NCI-H1436 (cell line): Measurements from ENCODE around the gene SLC50A1.
A peak's percentile ranks its signal among the peaks of the same experiment; 100 is the strongest.

Experiments
- DNase-seq: peaks from one replicate; lab custom pipeline; 2025; lab: John Stamatoyannopoulos, UW

SLC50A1 gene

DNA sequence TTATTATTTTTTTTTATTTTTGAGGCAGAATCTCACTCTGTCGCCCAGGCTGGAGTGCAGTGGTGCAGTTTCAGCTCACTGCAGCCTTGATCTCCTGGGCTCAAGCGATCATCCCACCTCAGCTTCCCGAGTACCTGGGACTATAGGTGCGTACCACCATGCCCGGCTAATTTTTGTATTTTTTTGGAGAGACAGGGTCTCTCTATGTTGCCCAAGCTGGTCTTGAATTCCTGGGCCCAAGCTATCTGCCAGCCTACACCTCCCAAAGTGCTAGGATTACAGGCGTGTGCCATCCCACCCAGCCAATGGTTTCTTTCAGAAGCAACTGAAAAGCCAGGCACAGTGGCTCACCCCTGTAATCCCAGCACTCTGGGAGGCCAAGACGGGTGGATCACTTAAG, 35.2 kb downstream of the SLC50A1 start:
- no peak for DNase-seq

GRCh38 chr1:155171836-155172731, 36.4 kb downstream of the SLC50A1 start:
- no peak for DNase-seq

GRCh38 chr1:155172732-155173477, 37.3 kb downstream of the SLC50A1 start, which contains the start of gene KRTCAP2:
TSS of gene KRTCAP2 (minus strand) at chr1:155173304. CDS start at chr1:155173224, 80 bp downstream.
- peak; percentile 93 for DNase-seq

- DNase-seq: peak; percentile 65
Measured at GRCh38 chr1:155173478-155174323, 38.0 kb downstream of the SLC50A1 start, which contains the start of gene TRIM46. TSS of gene TRIM46 (plus strand) at chr1:155173849. CDS start at chr1:155173967, 118 bp downstream.

DNA sequence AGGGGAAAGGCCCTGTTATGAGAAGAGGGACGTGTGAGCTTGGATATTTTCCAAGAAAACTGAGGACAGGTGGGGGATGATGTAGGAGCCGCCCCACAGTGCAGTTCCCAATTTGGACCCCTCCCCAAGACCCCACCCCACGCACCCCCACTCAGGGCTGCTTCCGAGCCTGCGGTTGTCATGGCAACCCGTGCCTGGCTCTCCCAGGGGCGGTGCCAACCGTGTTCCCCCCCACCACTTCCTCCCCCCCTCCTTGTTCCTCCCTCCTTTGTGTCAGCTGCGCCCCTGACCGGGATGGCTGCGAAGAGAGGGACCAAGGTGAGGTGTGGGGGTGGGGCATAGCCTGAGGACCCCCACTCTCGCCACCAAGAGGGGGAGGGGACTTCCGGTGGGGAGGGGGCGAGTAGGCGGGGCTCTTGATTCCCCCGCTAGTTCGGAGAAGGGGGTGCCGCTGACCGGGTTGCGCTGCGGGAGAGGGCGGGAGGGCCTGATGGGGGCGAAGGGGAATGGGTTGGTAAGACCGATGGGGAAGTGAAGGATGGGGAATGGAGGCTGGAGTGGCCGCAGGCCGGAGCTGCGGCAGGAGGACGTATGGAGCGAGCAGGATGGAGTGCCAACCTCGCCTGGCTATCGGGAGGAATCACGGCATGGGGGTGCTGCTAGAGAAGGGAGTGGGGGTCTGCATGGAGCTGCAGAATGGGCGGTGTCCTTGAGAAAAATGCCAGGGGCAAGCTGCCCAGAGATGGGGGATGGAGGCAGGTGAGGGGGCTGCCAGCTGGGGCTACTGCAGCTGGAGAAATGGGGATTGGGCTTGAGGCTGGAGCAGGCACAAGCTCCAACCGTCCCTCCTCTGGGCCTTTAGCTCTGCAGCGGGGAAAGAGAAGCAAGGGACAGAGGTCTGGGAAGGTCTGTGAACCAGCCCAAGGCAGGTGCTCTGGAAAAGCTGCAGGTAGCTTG, 39.0 kb downstream of the SLC50A1 start:
- peak; percentile 76 for DNase-seq

GRCh38 chr1:155175281-155175926, 39.8 kb downstream of the SLC50A1 start:
- no peak for DNase-seq

GRCh38 chr1:155175927-155176371, 40.3 kb downstream of the SLC50A1 start:
- peak; percentile 14 for DNase-seq

GRCh38 chr1:155176544-155177071, 41.0 kb downstream of the SLC50A1 start:
- DNase-seq: peak; percentile 70

DNA sequence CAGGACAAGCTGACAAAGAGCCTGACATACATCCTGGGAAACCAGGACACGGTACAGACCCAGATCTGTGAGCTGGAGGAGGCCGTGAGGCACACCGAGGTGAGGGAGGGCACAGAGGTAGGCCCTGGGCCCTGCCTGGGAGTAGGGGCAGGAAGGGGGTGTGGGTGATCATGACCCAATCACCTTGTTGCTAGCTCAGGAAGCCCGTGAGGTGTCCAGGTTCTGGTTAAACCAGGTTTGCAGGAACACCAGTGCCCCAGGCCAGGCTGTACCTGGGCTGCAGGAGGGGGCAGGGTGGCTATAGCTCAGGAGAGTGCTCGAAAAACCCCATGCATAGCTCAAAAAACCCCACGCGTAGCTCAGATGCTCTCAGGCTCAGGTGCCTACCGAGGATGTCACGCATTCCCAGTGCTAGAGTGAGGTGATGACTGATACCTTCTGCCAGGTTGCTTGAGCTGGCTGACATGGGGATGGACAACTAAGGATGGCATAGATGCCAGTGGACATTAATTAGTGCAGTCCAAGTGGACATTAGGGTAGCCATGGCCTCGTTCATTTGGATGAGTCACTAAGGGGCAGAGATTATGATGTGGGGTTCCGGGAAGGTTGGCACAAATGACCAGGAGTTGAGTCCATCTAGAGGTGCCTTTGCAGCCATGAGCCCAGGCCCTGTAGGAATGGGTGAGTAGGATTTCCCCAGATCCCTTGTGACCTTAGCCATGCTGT, 41.7 kb downstream of the SLC50A1 start:
- no peak for DNase-seq

DNA sequence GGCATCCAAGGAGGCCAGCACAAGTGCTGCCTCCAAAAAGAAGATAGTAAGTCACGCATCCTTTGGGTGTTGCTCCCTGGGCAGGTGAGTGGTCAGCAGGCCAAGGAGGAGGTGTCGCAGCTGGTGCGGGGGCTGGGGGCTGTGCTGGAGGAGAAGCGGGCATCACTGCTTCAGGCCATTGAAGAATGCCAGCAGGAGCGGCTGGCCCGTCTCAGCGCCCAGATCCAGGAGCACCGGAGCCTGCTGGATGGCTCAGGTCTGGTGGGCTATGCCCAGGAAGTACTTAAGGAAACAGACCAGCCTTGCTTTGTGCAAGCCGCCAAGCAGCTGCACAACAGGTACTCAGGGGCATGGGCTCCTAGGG, 42.2 kb downstream of the SLC50A1 start:
- no peak for DNase-seq

DNA sequence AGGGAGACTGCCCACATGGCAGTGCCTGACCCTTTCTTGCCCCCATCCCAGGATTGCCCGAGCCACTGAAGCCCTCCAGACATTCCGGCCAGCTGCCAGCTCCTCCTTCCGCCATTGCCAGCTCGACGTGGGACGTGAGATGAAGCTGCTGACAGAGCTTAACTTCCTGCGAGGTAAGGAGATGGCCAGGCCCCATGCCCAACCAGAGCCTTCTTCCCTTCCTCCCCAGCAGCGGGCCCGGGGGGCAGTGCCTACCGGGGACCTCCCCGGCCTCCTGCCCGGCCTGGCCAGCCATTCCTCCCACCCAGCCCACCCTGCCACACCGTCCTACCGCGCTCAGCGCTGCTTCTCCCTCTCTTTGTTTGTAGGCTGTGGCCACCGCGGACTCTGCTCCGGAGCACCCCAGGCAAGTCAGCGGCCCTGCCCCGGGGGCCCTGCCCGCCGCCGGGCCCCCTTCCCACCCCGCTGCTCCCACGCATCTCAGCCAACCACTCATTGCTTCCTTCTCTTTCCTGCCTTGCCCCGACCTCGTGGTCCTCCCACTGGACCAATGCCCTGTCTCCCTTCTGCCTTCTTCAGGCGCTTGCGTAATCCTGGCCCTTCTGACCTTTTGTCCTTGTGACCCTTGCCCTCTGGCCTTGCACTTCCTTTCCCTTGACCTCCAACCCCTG, 42.9 kb downstream of the SLC50A1 start:
- no peak for DNase-seq

- no peak for DNase-seq
Measured at GRCh38 chr1:155179112-155180031, 43.7 kb downstream of the SLC50A1 start.

- DNase-seq: no peak
Measured at GRCh38 chr1:155181371-155182051, 45.9 kb downstream of the SLC50A1 start.

- no peak for DNase-seq
Measured at GRCh38 chr1:155182052-155182550, 46.4 kb downstream of the SLC50A1 start.

DNA sequence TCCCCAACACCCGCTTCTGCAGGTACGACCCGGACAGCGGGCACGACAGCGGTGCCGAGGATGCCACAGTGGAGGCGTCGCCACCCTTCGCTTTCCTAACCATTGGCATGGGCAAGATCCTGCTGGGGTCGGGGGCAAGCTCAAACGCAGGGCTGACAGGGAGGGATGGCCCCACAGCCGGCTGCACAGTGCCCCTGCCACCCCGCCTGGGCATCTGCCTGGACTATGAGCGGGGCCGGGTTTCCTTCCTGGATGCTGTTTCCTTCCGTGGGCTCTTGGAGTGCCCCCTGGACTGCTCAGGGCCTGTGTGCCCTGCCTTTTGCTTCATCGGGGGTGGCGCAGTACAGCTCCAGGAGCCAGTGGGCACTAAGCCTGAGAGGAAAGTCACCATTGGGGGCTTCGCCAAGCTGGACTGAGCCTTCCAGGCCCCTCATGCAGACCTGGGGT, 48.1 kb downstream of the SLC50A1 start:
- no peak for DNase-seq

GRCh38 chr1:155184351-155184811, 48.7 kb downstream of the SLC50A1 start:
- DNase-seq: no peak
